ENCODE results near the gene ZFAND3. TPM values are rescaled to one million over a fixed set of nuclear protein-coding genes. Genes with fewer than 3 reads are reported as not detected.

ZFAND3 gene
- total RNA-seq, 3 donors from 2014 or later = 34.1 to 53.0 (median 36.0) TPM

- no peak for DNase-seq (ENCODE audit: low spot score in 2 of 2)
- Histone ChIP-seq H3K36me3 (no peaks in the 10 kb centered on the region), H3K9me3 (no peaks in the 10 kb centered on the region), H3K27me3 (no peaks in the 10 kb centered on the region), H3K4me3 (no peak overlapping the region), H3K4me1 (no peaks in the 10 kb centered on the region), H3K27ac (no peak overlapping the region)
- TF ChIP-seq CTCF (IDR thresholded peaks at IDR 0.05) = no peak
- TF ChIP-seq POLR2AphosphoS5 (IDR thresholded peaks at IDR 0.05) = no peak
- no peak for TF ChIP-seq POLR2A (IDR thresholded peaks at IDR 0.05)
- intact Hi-C loops (cut with DNase I; ENCODE audit: low total_unique reads) = no loop called here
Observed at GRCh38 chr6:38175786-38176185, 356.3 kb downstream of the ZFAND3 start.

GRCh38 chr6:38176797-38177751 lies 357.5 kb downstream of the ZFAND3 start:
- no peak for DNase-seq (ENCODE audit: low spot score in 2 of 2)
- H3K36me3 ChIP-seq = no peaks in the 10 kb centered on the region
- intact Hi-C loops (cut with DNase I; ENCODE audit: low total_unique reads) = no loop called here
- H3K27ac ChIP-seq = no peak overlapping the region
- H3K4me3 ChIP-seq = no peak overlapping the region
- no peak for TF ChIP-seq CTCF (IDR thresholded peaks at IDR 0.05)
- no peak for TF ChIP-seq POLR2A (IDR thresholded peaks at IDR 0.05)
- TF ChIP-seq POLR2AphosphoS5 (IDR thresholded peaks at IDR 0.05) = no peak
- H3K4me1 ChIP-seq = no peaks in the 10 kb centered on the region
- no peaks in the 10 kb centered on the region for H3K27me3 ChIP-seq
- H3K9me3 ChIP-seq = no peaks in the 10 kb centered on the region

GRCh38 chr6:38177882-38178583 lies 358.5 kb downstream of the ZFAND3 start:
- H3K27me3 ChIP-seq = no peaks in the 10 kb centered on the region
- no peaks in the 10 kb centered on the region for H3K36me3 ChIP-seq
- TF ChIP-seq CTCF (IDR thresholded peaks at IDR 0.05) (no peak), POLR2AphosphoS5 (IDR thresholded peaks at IDR 0.05) (no peak), POLR2A (IDR thresholded peaks at IDR 0.05) (no peak)
- H3K4me3 ChIP-seq = no peak overlapping the region
- no peak overlapping the region for H3K27ac ChIP-seq
- H3K4me1 ChIP-seq = no peaks in the 10 kb centered on the region
- intact Hi-C loops (cut with DNase I; ENCODE audit: low total_unique reads) = no loop called here
- H3K9me3 ChIP-seq = no peaks in the 10 kb centered on the region
- DNase-seq (ENCODE audit: low spot score in 2 of 2) = no peak

GRCh38 chr6:38178584-38178886 lies 359.0 kb downstream of the ZFAND3 start:
- no peaks in the 10 kb centered on the region for H3K27me3 ChIP-seq
- H3K27ac ChIP-seq = no peak overlapping the region
- intact Hi-C loops (cut with DNase I; ENCODE audit: low total_unique reads) = no loop called here
- no peaks in the 10 kb centered on the region for H3K9me3 ChIP-seq
- TF ChIP-seq POLR2A (IDR thresholded peaks at IDR 0.05) = no peak
- no peak for TF ChIP-seq CTCF (IDR thresholded peaks at IDR 0.05)
- no peak for TF ChIP-seq POLR2AphosphoS5 (IDR thresholded peaks at IDR 0.05)
- no peaks in the 10 kb centered on the region for H3K4me1 ChIP-seq
- peak in 1 of 2 donors; percentile 20 for DNase-seq (ENCODE audit: low spot score in 2 of 2)
- no peaks in the 10 kb centered on the region for H3K36me3 ChIP-seq
- no peak overlapping the region for H3K4me3 ChIP-seq

- peak in 1 of 2 donors; percentile 33 for DNase-seq (ENCODE audit: low spot score in 2 of 2)
- Histone ChIP-seq H3K9me3 (no peaks in the 10 kb centered on the region), H3K27me3 (no peaks in the 10 kb centered on the region), H3K4me3 (no peak overlapping the region), H3K27ac (no peak overlapping the region), H3K36me3 (no peaks in the 10 kb centered on the region), H3K4me1 (no peaks in the 10 kb centered on the region)
- TF ChIP-seq POLR2AphosphoS5 (IDR thresholded peaks at IDR 0.05) (no peak), CTCF (IDR thresholded peaks at IDR 0.05) (no peak), POLR2A (IDR thresholded peaks at IDR 0.05) (no peak)
- intact Hi-C loops (cut with DNase I; ENCODE audit: low total_unique reads) = no loop called here
Observed at GRCh38 chr6:38179300-38179699, 359.8 kb downstream of the ZFAND3 start.
